Keratinocyte (primary cell): Measurements from ENCODE around the gene MISP. TPM values are rescaled to one million over a fixed set of nuclear protein-coding genes. Genes with fewer than 3 reads are reported as not detected.

Experiments
- DNase-seq: peaks from one replicate; pipeline ENCODE4 v3.0.0-alpha.2; 2011; ENCODE audit warnings: low read depth, missing footprints, low spot score
- FAIRE-seq: peaks from 2 replicates; lab custom pipeline; 2011; peaks lifted over from hg19 to GRCh38; lab: Jason Lieb, UNC
- H2AFZ ChIP-seq: 2 replicates; pipeline ENCODE4 v1.6.0; 2012; ENCODE audit warnings: low read length, control low read depth, inconsistent platforms; ENCODE audit not compliant: control insufficient read depth
- H3K27ac ChIP-seq: 2 replicates; pipeline ENCODE4 v1.5.1; 2011; ENCODE audit warnings: low read length; ENCODE audit not compliant: control insufficient read depth, insufficient read depth
- H3K27me3 ChIP-seq: 3 replicates; pipeline ENCODE4 v1.6.0; 2011; ENCODE audit warnings: low read length; ENCODE audit not compliant: control insufficient read depth, insufficient read depth; ENCODE audit errors: extremely low read depth
- H3K36me3 ChIP-seq, 2 experiments: 2 replicates in 1 of 2; 3 replicates in 1 of 2; pipeline ENCODE4 v1.5.1; 2011; ENCODE audit warnings: low read length in 2 of 2, mild to moderate bottlenecking in 1 of 2; ENCODE audit not compliant: control insufficient read depth in 2 of 2, insufficient read depth in 2 of 2; ENCODE audit errors: extremely low read depth in 1 of 2
- H3K4me1 ChIP-seq: 3 replicates; pipeline ENCODE4 v1.5.1; 2011; ENCODE audit warnings: low read length; ENCODE audit not compliant: control insufficient read depth, insufficient read depth; ENCODE audit errors: extremely low read depth
- H3K4me2 ChIP-seq: 3 replicates; pipeline ENCODE4 v1.6.0; 2011; ENCODE audit warnings: low read depth, low read length; ENCODE audit not compliant: control insufficient read depth, insufficient read depth; ENCODE audit errors: extremely low read depth
- H3K4me3 ChIP-seq, 3 experiments: fragments of 200-600 bp in 1 of 3; sonication (generic) in 1 of 3; 2 replicates in 2 of 3; 3 replicates in 1 of 3; pipeline ENCODE4 v1.5.1; 2011 to 2016; ENCODE audit warnings: low read length in 3 of 3, mild to moderate bottlenecking in 3 of 3, control low read depth in 2 of 3, inconsistent platforms in 1 of 3, low read depth in 1 of 3, mixed read lengths in 1 of 3, mixed run types in 1 of 3, moderate library complexity in 1 of 3; ENCODE audit not compliant: control insufficient read depth in 2 of 3, insufficient read depth in 2 of 3; ENCODE audit errors: extremely low read depth in 1 of 3
- H3K79me2 ChIP-seq: 2 replicates; pipeline ENCODE4 v1.6.0; 2012; ENCODE audit warnings: low read length; ENCODE audit not compliant: control insufficient read depth, insufficient read depth
- H3K9ac ChIP-seq: 3 replicates; pipeline ENCODE4 v1.6.0; 2011; ENCODE audit warnings: low read length; ENCODE audit not compliant: control insufficient read depth, insufficient read depth; ENCODE audit errors: extremely low read depth
- H3K9me1 ChIP-seq: 3 replicates; pipeline ENCODE4 v1.6.0; 2011; ENCODE audit warnings: low read length; ENCODE audit not compliant: control insufficient read depth, insufficient read depth; ENCODE audit errors: extremely low read depth
- H3K9me3 ChIP-seq: 2 replicates; pipeline ENCODE4 v1.5.1; 2012; ENCODE audit warnings: low read depth, low read length; ENCODE audit not compliant: control insufficient read depth
- H4K20me1 ChIP-seq: 3 replicates; pipeline ENCODE4 v1.6.0; 2011; ENCODE audit warnings: low read length; ENCODE audit not compliant: control insufficient read depth, insufficient read depth; ENCODE audit errors: extremely low read depth
- EZH2 ChIP-seq: IDR thresholded peaks from one replicate; pipeline ENCODE4 v1.6.1; 2012; ENCODE audit warnings: inconsistent platforms, mild to moderate bottlenecking, low read length, moderate library complexity
- dilution Hi-C: fragments of 300-500 bp; cut with MboI; formaldehyde crosslinking; loops from one replicate; pipeline ENCODE4 v1.7.0; 2020; ENCODE audit warnings: low sequenced_read_pairs; ENCODE audit not compliant: extremely low pct_ligation_motif_present
- polyA plus RNA-seq, 5 experiments: library from polyadenylated mRNA; depleted of rRNA in 3 of 5; stranded (reverse) in 3 of 5; stranded (forward) in 1 of 5; unstranded in 1 of 5; fragments of >200 nt; gene quantifications; 1 replicate in 1 of 5; 2 replicates in 3 of 5; 3 replicates in 1 of 5; pipeline versions ENCODE4 v1.2.1 to v1.2.3, GENCODE V29; 2011 to 2012; ENCODE audit warnings: missing spikeins in 2 of 5, low read depth in 1 of 5, low replicate concordance in 1 of 5
- TF ChIP-seq, protein P1 (sequence below), 3 experiments: IDR thresholded peaks in 1 of 3; conservative IDR thresholded peaks in 1 of 3; optimal IDR thresholded peaks in 1 of 3; 2 replicates in 2 of 3; 3 replicates in 1 of 3; pipeline versions ENCODE3 to v1.5.1; 2011; ENCODE audit warnings: low read length in 3 of 3, mild to moderate bottlenecking in 3 of 3, moderate library complexity in 2 of 3, control low read depth in 1 of 3, inconsistent platforms in 1 of 3; ENCODE audit not compliant: insufficient read depth in 2 of 3; ENCODE audit errors: extremely low read depth in 1 of 3

Gene MISP
- polyA plus RNA-seq, 1 donor (not counting 4 experiments of a cell fraction or from before 2014, with no cell fraction given), result 17.5 TPM

DNA sequence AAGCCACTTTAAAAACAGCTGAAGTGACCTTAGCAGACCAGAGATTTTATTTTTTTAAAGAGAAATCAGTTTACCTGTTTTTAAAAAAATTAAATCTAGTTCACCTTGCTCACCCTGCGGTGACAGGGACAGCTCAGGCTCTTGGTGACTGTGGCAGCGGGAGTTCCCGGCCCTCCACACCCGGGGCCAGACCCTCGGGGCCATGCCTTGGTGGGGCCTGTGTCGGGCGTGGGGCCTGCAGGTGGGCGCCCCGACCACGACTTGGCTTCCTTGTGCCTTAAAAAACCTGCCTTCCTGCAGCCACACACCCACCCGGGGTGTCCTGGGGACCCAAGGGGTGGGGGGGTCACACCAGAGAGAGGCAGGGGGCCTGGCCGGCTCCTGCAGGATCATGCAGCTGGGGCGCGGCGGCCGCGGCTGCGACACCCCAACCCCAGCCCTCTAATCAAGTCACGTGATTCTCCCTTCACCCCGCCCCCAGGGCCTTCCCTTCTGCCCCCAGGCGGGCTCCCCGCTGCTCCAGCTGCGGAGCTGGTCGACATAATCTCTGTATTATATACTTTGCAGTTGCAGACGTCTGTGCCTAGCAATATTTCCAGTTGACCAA lies 60.1 kb downstream of the MISP start:
- Histone ChIP-seq H4K20me1 (peaks cover 35% of the 10 kb centered on the region), H3K4me1 (no peaks in the 10 kb centered on the region), H3K27me3 (no peaks in the 10 kb centered on the region), H3K9me3 (no peaks in the 10 kb centered on the region), H3K27ac (no peak overlapping the region), H2AFZ (no peak overlapping the region), H3K9me1 (no peaks in the 10 kb centered on the region), H3K4me2 (no peak overlapping the region), H3K36me3 (peaks cover 21 to 37% of the 10 kb centered on the region in 2 experiments), H3K9ac (no peak overlapping the region), H3K79me2 (peaks cover 31% of the 10 kb centered on the region), H3K4me3 (no peak overlapping the region)
- no peak for FAIRE-seq
- no peak for DNase-seq
- no peak for TF ChIP-seq EZH2
- TF ChIP-seq, protein P1, sequence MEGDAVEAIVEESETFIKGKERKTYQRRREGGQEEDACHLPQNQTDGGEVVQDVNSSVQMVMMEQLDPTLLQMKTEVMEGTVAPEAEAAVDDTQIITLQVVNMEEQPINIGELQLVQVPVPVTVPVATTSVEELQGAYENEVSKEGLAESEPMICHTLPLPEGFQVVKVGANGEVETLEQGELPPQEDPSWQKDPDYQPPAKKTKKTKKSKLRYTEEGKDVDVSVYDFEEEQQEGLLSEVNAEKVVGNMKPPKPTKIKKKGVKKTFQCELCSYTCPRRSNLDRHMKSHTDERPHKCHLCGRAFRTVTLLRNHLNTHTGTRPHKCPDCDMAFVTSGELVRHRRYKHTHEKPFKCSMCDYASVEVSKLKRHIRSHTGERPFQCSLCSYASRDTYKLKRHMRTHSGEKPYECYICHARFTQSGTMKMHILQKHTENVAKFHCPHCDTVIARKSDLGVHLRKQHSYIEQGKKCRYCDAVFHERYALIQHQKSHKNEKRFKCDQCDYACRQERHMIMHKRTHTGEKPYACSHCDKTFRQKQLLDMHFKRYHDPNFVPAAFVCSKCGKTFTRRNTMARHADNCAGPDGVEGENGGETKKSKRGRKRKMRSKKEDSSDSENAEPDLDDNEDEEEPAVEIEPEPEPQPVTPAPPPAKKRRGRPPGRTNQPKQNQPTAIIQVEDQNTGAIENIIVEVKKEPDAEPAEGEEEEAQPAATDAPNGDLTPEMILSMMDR (optimal IDR thresholded peaks at IDR 0.05 in 1 of 3, IDR thresholded peaks at IDR 0.05 in 1 of 3, conservative IDR thresholded peaks at IDR 0.05 in 1 of 3; ENCODE audit: extremely low read depth in 1 of 3, insufficient read depth in 2 of 3, low read length in 3 of 3), result no peak
- dilution Hi-C loops, result no loop called here

- Histone ChIP-seq H3K4me1 (no peaks in the 10 kb centered on the region), H3K9me1 (no peaks in the 10 kb centered on the region), H3K79me2 (peaks cover 25% of the 10 kb centered on the region), H3K27ac (no peak overlapping the region), H3K9me3 (no peaks in the 10 kb centered on the region), H3K4me2 (no peak overlapping the region), H3K9ac (no peak overlapping the region), H2AFZ (no peak overlapping the region), H3K36me3 (peaks cover 21 to 31% of the 10 kb centered on the region in 2 experiments), H3K27me3 (no peaks in the 10 kb centered on the region), H3K4me3 (no peak overlapping the region), H4K20me1 (peaks cover 32% of the 10 kb centered on the region)
- TF ChIP-seq EZH2, result no peak
- TF ChIP-seq, protein P1 (optimal IDR thresholded peaks at IDR 0.05 in 1 of 3, IDR thresholded peaks at IDR 0.05 in 1 of 3, conservative IDR thresholded peaks at IDR 0.05 in 1 of 3; ENCODE audit: extremely low read depth in 1 of 3, insufficient read depth in 2 of 3, low read length in 3 of 3), result no peak
- FAIRE-seq (no peak), DNase-seq (no peak)
- dilution Hi-C loops, result no loop called here
Observed at GRCh38 chr19:811506-812048, 60.7 kb downstream of the MISP start.
